Activated T-cell treated with anti-CD3 and anti-CD28 coated beads, Interleukin-2, amount 50 U/mL, for 24 hours (primary cell): ENCODE data around the gene CCT6B.

ENCODE experiments used
- DNase-seq: peaks from one replicate; pipeline ENCODE4 v3.0.0-alpha.2; 2020
- H3K27ac Mint-ChIP-seq: 2 replicates; pipeline ENCODE4 v1.8.0; 2020; ENCODE audit warnings: mild to moderate bottlenecking, mixed read lengths
- H3K27me3 Mint-ChIP-seq: 2 replicates; pipeline ENCODE4 v1.8.0; 2020; ENCODE audit warnings: mixed read lengths
- H3K36me3 Mint-ChIP-seq: 2 replicates; pipeline ENCODE4 v1.8.0; 2020; ENCODE audit warnings: low read depth, mixed read lengths
- H3K4me1 Mint-ChIP-seq: 2 replicates; pipeline ENCODE4 v1.8.0; 2020; ENCODE audit warnings: low read depth, mixed read lengths
- H3K4me3 Mint-ChIP-seq: 2 replicates; pipeline ENCODE4 v1.8.0; 2020; ENCODE audit warnings: mild to moderate bottlenecking, moderate library complexity, mixed read lengths
- H3K9me3 Mint-ChIP-seq: 2 replicates; pipeline ENCODE4 v1.8.0; 2020; ENCODE audit warnings: mixed read lengths

CCT6B gene

GRCh38 chr17:34926661-34927060 is 34.6 kb downstream of the CCT6B start:
- Mint-ChIP-seq H3K9me3 (no peaks in the 10 kb centered on the region), H3K27ac (no peak overlapping the region)
- DNase-seq, result no peak

GRCh38 chr17:34920676-34921075 is 40.6 kb downstream of the CCT6B start:
- Mint-ChIP-seq H3K4me1 (no peaks in the 10 kb centered on the region), H3K27me3 (no peaks in the 10 kb centered on the region), H3K9me3 (no peaks in the 10 kb centered on the region), H3K4me3 (no peak overlapping the region), H3K36me3 (no peaks in the 10 kb centered on the region), H3K27ac (no peak overlapping the region)
- no peak for DNase-seq

More at GRCh38 chr17:34926661-34927060, 34.6 kb downstream of the CCT6B start:
- Mint-ChIP-seq H3K27me3 (no peaks in the 10 kb centered on the region), H3K4me1 (no peaks in the 10 kb centered on the region), H3K36me3 (no peaks in the 10 kb centered on the region), H3K4me3 (no peak overlapping the region)

- Mint-ChIP-seq H3K4me1 (no peaks in the 10 kb centered on the region), H3K4me3 (no peak overlapping the region), H3K27me3 (no peaks in the 10 kb centered on the region), H3K27ac (no peak overlapping the region), H3K9me3 (no peaks in the 10 kb centered on the region), H3K36me3 (no peaks in the 10 kb centered on the region)
- DNase-seq, result no peak
Measured at GRCh38 chr17:34917381-34917780, 43.9 kb downstream of the CCT6B start.

- Mint-ChIP-seq H3K27me3 (no peaks in the 10 kb centered on the region), H3K9me3 (no peaks in the 10 kb centered on the region), H3K36me3 (no peaks in the 10 kb centered on the region), H3K4me1 (no peaks in the 10 kb centered on the region), H3K27ac (no peak overlapping the region), H3K4me3 (no peak overlapping the region)
- no peak for DNase-seq
Measured at GRCh38 chr17:34916120-34916519, 45.1 kb downstream of the CCT6B start.

GRCh38 chr17:34913001-34913400 is 48.3 kb downstream of the CCT6B start:
- H3K4me1 Mint-ChIP-seq, result no peaks in the 10 kb centered on the region
- H3K4me3 Mint-ChIP-seq, result no peak overlapping the region
- DNase-seq, result no peak
- H3K27me3 Mint-ChIP-seq, result no peaks in the 10 kb centered on the region
- no peak overlapping the region for H3K27ac Mint-ChIP-seq
- no peaks in the 10 kb centered on the region for H3K9me3 Mint-ChIP-seq
- H3K36me3 Mint-ChIP-seq, result no peaks in the 10 kb centered on the region

- Mint-ChIP-seq H3K4me1 (no peaks in the 10 kb centered on the region), H3K27me3 (no peaks in the 10 kb centered on the region)
Measured at GRCh38 chr17:34909040-34909439, 52.2 kb downstream of the CCT6B start.

GRCh38 chr17:34902831-34903547 is 58.3 kb downstream of the CCT6B start:
- H3K4me3 Mint-ChIP-seq, result no peak overlapping the region

More at GRCh38 chr17:34909040-34909439, 52.2 kb downstream of the CCT6B start:
- Mint-ChIP-seq H3K4me3 (no peak overlapping the region), H3K36me3 (no peaks in the 10 kb centered on the region), H3K9me3 (no peaks in the 10 kb centered on the region), H3K27ac (no peak overlapping the region)
- DNase-seq, result no peak

GRCh38 chr17:34899643-34900291 is 61.5 kb downstream of the CCT6B start:
- H3K4me3 Mint-ChIP-seq, result no peak overlapping the region
- no peak for DNase-seq
- no peak overlapping the region for H3K27ac Mint-ChIP-seq
- H3K36me3 Mint-ChIP-seq, result no peaks in the 10 kb centered on the region
- H3K27me3 Mint-ChIP-seq, result peaks cover 61% of the 10 kb centered on the region
- H3K9me3 Mint-ChIP-seq, result no peaks in the 10 kb centered on the region
- no peaks in the 10 kb centered on the region for H3K4me1 Mint-ChIP-seq

More at GRCh38 chr17:34902831-34903547, 58.3 kb downstream of the CCT6B start:
- H3K4me1 Mint-ChIP-seq, result no peaks in the 10 kb centered on the region
- H3K27ac Mint-ChIP-seq, result no peak overlapping the region
- no peaks in the 10 kb centered on the region for H3K9me3 Mint-ChIP-seq
- H3K36me3 Mint-ChIP-seq, result no peaks in the 10 kb centered on the region
- peaks cover 33% of the 10 kb centered on the region for H3K27me3 Mint-ChIP-seq
- DNase-seq, result no peak

- H3K36me3 Mint-ChIP-seq, result no peaks in the 10 kb centered on the region
- H3K9me3 Mint-ChIP-seq, result no peaks in the 10 kb centered on the region
- H3K4me3 Mint-ChIP-seq, result no peak overlapping the region
- H3K27me3 Mint-ChIP-seq, result peaks cover 60% of the 10 kb centered on the region
- no peak overlapping the region for H3K27ac Mint-ChIP-seq
- no peak for DNase-seq
- no peaks in the 10 kb centered on the region for H3K4me1 Mint-ChIP-seq
Measured at GRCh38 chr17:34895383-34895782, 65.9 kb downstream of the CCT6B start.

- no peaks in the 10 kb centered on the region for H3K4me1 Mint-ChIP-seq
- H3K9me3 Mint-ChIP-seq, result no peaks in the 10 kb centered on the region
- peaks cover 58% of the 10 kb centered on the region for H3K27me3 Mint-ChIP-seq
- DNase-seq, result no peak
- H3K27ac Mint-ChIP-seq, result no peak overlapping the region
- H3K36me3 Mint-ChIP-seq, result no peaks in the 10 kb centered on the region
- H3K4me3 Mint-ChIP-seq, result no peak overlapping the region
Measured at GRCh38 chr17:34894964-34895363, 66.3 kb downstream of the CCT6B start.

GRCh38 chr17:34892461-34893249 is 68.6 kb downstream of the CCT6B start:
- Mint-ChIP-seq H3K36me3 (no peaks in the 10 kb centered on the region), H3K4me1 (no peaks in the 10 kb centered on the region), H3K9me3 (no peaks in the 10 kb centered on the region), H3K4me3 (no peak overlapping the region), H3K27ac (no peak overlapping the region), H3K27me3 (peaks cover 43% of the 10 kb centered on the region)
- peak; percentile 34 for DNase-seq

GRCh38 chr17:34886831-34887230 is 74.4 kb downstream of the CCT6B start:
- Mint-ChIP-seq H3K27ac (no peak overlapping the region), H3K4me1 (peaks cover 7% of the 10 kb centered on the region), H3K36me3 (no peaks in the 10 kb centered on the region), H3K4me3 (no peak overlapping the region), H3K9me3 (no peaks in the 10 kb centered on the region), H3K27me3 (peaks cover 38% of the 10 kb centered on the region)
- no peak for DNase-seq

- no peak for DNase-seq
- no peak overlapping the region for H3K4me3 Mint-ChIP-seq
- no peak overlapping the region for H3K27ac Mint-ChIP-seq
- peaks cover 7% of the 10 kb centered on the region for H3K4me1 Mint-ChIP-seq
- peaks cover 38% of the 10 kb centered on the region for H3K27me3 Mint-ChIP-seq
- H3K9me3 Mint-ChIP-seq, result no peaks in the 10 kb centered on the region
- H3K36me3 Mint-ChIP-seq, result no peaks in the 10 kb centered on the region
Measured at GRCh38 chr17:34885076-34885475, 76.2 kb downstream of the CCT6B start.

GRCh38 chr17:34884597-34884996 is 76.7 kb downstream of the CCT6B start:
- no peak for DNase-seq

More at GRCh38 chr17:34884597-34884996, 76.7 kb downstream of the CCT6B start:
- no peak overlapping the region for H3K4me3 Mint-ChIP-seq
- H3K27me3 Mint-ChIP-seq, result peaks cover 36% of the 10 kb centered on the region
- peaks cover 7% of the 10 kb centered on the region for H3K4me1 Mint-ChIP-seq
- no peaks in the 10 kb centered on the region for H3K36me3 Mint-ChIP-seq
- no peak overlapping the region for H3K27ac Mint-ChIP-seq
- no peaks in the 10 kb centered on the region for H3K9me3 Mint-ChIP-seq
